ENCODE results near the gene GLIS2. TPM values are rescaled to one million over a fixed set of nuclear protein-coding genes. Genes with fewer than 3 reads are reported as not detected.

Gene GLIS2
- total RNA-seq, 1 donor from 2014 or later: 3.3 TPM

GRCh38 chr16:4350365-4350786, 34.5 kb downstream of the GLIS2 start:
- DNase-seq (ENCODE audit: low read depth): no peak

DNA sequence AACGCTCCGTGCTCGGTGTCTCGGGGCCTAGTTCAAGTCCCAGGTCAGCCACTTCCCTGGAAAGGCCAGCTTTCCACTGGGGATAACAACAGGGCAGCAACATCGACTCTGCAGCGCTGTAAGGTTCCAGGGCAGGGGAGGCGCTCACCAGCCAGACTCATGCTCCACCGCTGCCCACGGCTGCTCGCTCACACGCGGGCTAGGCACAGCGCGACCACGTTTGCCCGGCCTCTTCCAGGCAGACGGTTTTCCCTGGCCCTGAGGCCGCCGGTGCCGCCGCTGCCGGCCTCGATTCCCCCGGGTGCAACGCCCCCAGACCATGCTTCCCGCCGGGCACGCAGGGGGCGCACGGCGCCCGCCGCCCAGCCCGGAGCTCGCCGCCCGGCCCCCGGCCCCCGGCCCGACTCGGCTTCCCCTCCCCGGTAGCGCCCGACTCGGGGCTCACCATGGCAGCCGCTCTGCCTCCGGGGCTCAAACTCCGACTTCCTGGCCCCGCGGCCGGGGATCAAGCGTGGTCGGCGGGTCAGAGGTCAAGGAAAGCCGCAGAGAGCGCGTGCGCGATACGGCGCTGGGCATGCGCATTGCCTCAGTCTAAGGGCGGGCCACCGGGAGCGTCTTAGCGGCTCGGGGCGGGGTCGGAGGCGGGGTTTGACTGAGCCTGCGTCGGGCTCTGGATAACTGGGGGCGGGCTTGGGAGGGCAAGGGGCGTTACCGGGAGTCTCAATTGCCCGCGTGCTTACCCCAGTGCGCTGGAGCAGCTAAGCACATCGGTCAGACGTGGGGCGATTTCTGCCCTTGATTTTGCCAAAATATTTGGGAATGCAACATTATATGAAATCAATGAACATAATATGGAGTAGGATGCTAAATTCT, 35.2 kb downstream of the GLIS2 start, which contains the start of gene PAM16:
Gene PAM16 (minus strand): TSS at position 535 of the 873 bp plus-strand sequence. CDS start 87 bp downstream, at position 448.
- peak; percentile 95 for DNase-seq (ENCODE audit: low read depth)

DNA sequence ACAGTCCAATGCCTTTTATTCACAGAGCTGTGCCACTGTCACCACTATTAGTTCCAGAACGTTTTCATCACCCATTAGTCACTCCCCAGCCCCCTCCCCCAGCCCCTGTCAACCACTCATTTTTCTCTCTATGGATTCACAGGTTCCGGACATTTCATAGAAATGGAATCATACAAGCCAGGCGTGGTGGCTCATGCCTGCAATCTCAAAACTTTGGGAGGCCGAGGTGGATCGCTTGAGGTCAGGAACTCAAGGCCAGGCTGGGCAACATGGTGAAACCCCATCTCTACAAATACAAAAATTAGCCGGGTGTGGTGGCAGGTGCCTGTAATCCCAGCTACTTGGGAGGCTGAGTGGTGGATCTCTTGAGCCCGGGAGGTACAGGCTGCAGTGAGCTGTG, 36.0 kb downstream of the GLIS2 start:
- DNase-seq (ENCODE audit: low read depth): no peak

DNA sequence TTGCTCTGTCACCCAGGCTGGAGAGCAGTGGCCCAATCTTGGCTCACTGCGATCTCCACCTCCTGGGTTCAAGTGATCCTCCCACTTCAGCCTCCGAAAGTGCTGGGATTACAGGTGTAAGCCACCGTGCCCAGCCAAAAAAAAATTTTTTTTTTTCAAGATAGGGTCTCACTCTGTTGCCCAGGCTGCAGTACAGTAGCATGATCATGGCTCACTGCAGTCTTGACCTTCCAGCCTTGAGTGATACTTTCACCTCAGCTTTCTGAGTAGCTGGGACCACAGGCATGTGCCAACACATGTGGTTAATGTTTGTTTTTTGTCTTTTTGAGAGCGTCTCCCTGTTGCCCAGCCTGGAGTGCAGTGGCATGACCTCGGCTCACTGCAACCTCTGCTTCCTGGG, 37.0 kb downstream of the GLIS2 start:
- DNase-seq (ENCODE audit: low read depth): no peak

DNA sequence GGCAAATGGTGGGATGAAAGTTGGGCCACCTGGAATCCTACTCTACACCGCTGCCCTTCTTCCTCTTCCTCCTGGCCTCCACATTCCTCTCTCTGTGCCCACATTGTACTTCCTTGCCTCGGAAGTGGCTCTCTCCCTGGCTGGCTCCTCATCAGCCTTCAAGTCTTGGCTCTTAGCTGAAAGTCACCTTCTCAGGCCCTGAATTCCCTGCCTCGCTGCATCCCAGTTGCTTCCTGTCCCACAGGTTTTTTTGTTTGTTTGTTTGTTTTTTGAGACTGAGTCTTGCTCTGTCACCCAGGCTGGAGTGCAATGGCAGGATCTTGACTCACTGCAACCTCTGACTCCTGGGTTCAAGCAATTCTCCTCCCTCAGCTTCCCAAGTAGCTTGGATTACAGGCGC, 37.8 kb downstream of the GLIS2 start:
- no peak for DNase-seq (ENCODE audit: low read depth)

DNA sequence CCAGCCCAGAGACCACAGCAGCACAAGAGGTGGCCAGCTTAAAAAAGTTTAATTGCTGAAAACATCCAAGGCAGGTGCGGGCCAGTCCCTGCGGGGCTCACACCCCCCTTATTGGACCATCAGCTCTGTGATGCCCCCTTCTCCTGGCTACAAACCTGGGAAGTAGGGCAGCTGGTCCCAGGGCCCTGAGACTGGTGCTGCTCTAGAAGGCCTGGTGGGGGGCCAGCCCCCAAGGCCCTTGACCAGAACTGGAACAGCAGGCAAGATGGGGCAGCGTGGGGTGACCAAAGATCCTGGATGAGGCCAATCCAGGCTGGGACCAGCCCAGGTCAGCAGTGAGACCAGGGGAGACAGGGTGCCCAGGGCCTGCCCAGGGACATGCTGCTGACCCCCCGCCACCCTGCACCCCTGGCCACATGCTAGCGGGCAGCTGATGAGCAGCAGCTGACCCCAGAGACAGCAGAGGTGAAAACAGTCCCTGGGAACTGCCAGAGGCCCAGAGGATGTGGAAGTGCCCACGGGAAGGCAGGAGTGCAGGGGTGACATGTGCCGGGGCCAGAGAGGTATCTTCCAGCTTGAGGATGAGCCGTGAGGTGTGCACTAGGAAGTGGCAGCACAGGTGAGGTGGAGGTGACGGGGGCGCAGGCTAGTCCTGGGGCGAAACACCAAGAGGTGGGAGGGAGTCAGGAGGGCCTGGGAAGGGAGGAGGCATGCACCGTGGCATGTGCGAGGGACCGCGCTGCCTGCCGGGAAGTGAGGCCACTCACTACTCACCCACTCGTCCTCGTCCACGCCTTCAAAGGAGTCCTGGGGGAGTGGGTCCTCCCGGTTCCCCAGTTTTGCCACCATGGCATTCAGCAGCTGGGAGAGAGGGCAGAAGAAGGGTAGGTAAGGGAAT, 38.9 kb downstream of the GLIS2 start:
- DNase-seq (ENCODE audit: low read depth): no peak

DNA sequence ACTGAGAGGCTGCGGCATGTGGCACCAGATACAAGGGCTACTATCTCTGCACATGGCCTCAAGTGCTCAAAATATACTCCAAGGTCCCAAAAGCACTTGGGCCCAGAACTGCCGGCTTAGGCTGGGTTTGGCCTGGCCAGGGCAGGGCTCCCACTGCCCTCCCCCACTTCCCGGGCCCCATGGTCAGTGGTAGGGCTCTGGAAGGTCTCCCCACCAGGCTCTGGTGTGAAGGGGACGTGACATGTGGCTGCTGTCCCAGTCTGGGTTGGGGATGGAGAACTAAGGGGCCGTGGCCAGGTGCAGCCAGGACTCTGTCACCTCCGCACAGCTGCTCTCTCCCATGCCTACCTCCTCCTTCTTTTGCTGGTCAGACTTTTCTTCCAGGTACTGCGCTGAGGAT, 41.0 kb downstream of the GLIS2 start:
- DNase-seq (ENCODE audit: low read depth): no peak

GRCh38 chr16:4358236-4358635, 42.4 kb downstream of the GLIS2 start:
- DNase-seq (ENCODE audit: low read depth): no peak

DNA sequence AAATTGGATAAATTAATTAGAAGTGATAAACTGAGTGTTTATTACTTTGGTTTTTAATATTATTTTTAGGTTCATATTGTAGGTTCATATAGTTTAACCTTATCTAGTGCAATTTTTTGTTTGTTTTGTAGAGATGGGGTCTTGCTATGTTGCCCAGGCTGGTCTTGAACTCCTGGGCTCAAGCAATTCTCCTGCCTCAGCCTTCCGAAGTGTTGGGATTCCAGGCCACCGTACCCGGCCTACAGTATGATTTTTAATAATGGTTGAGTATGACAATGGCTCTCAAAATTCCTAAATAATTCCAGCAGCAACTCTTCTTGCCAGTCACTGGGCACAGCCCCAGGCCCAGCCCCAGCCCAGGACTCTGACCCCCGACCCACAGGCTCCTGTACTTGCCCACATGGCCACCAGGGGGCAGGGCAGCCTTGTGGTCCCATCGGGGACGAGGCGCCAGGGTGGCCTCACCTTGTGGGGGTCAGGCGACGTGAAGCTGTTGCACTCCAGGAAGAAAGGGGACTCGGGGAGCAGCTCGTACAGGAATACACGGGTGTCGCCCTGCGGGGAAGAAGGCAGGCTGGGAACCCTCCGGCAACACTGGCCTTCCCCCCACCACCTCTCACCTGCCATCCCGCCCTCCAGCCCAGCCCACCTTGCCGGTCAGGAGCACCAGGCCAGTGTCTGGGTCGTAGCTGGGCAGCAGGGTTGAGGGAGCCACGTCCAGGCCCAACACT, 43.1 kb downstream of the GLIS2 start:
- no peak for DNase-seq (ENCODE audit: low read depth)

DNA sequence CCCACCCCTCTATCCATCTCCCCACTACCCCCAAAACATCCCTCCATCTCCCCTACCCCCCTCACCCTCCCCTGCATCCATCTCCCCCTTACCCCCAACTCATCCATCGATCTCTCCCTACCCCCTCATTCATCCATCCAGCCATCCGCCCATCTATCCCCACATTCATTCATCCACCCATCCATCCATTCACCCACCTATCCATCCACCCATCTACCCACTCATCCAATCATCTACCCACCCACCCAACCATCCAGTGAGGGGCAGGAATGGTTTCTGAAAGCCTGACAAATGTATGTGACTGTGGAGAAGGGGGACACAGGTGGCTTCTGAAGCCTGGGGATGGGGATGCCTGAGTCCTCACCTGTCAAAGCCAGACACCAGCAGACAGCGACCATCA, 44.0 kb downstream of the GLIS2 start:
- no peak for DNase-seq (ENCODE audit: low read depth)

DNA sequence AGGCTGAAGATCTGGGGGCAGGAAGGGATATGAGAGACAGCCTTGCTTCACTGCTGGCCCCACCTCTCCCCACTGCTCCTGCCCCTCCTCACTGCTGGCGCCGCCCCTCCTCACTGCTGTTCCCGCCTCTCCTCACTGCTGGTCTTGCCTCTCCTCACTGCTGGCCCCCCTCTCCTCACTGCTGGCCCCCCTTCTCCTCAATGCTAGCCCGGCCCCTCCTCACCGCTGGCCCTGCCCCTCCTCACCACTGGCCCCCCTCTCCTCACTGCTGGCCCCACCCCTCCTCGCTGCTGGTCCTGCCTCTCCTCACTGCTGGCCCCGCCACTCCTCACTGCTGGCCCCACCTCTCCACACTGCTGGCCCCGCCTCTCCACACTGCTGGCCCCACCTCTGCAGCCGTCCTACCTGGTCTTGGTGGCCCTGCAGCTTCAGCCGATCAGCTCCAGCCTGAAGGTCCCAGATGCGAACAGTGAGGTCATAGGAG, 44.7 kb downstream of the GLIS2 start:
- no peak for DNase-seq (ENCODE audit: low read depth)

DNA sequence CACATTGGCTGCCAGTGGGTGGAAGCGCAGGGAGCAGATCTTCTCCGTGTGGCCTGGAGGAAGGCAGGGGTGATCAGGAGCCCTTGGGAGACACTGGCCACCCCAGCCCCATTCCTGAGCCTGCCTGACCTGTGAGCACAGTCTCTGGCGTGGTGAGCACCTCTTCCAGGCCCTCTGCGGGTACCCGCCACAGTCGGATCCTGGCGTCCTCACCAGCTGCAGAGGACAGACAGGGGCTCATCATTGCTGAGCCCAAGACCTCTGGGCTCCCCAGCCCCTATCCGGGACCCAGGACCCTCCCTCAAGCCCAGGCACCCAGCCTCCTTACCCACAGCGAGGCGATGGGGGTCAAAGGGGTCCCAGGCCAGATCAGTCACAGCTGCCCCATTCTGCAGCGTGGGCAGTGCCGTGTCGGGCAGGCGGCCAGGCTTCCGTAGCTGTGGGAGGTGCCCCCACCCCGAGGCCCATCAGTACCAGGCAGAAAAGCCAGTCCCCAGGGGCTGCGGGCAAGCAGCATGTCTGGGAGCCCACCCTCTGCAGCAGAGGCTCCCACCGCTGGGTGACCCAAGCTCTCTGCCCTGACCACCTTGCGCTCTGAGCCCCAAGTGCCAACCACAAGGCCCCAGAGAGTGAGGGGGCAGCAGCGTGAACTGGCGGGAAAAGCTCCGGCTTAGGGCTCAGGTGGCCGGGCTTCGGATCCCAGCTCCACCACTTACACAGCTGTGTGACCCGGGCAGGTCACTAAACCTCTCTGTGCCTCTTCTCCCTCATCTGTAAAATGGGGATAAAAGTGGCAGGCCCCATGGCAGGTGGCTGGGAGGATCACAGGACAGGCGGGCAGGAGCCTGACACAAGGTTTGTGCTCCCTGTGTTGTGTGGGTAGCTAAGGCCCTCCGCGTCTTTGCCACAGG, 45.4 kb downstream of the GLIS2 start:
- DNase-seq (ENCODE audit: low read depth): no peak

- DNase-seq (ENCODE audit: low read depth): no peak
These were observed 46.1 kb downstream of the GLIS2 start for GRCh38 chr16:4361944-4362311.

GRCh38 chr16:4362476-4363135, 46.7 kb downstream of the GLIS2 start:
- no peak for DNase-seq (ENCODE audit: low read depth)

DNA sequence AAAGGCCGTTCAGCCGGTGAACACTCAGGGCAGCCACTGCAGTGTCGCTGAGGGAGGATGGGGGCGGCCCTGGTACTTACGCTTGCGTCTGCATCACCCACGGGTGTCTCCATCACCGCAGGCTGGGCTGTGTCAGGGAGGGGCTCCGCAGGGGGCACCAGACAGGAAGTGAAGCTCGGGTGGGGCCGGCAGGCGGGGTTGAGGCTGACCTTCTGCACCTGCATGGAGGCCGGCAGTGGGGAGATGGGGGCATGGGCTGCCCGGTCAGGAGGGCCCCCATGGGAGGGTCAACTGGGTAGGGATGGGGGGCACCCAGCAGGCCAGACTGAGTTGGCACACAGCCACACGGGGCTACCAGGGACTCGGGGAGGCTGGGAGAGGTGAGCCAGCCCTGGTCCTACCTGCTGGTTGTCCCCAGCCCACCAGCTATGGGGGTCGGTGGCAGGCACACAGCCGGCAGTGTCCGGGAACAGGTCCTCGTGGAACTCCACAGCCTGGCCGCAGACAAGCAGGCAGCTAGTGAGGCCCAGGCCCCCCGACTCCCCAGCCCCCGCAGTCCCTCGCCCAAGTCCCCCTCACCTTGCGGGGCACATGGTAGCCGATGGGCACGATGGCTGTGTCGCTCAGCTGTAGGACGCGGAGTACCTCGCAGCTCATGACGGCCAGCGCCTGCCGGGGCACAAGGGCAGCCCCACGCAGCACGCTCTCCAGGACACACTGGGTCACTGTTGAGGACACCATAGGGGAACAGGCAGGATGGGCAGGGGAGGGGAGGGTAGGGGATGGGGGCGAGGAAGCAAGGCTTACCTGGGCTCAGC, 48.5 kb downstream of the GLIS2 start:
- DNase-seq (ENCODE audit: low read depth): no peak

GRCh38 chr16:4365014-4365406, 49.1 kb downstream of the GLIS2 start:
- DNase-seq (ENCODE audit: low read depth): no peak

DNA sequence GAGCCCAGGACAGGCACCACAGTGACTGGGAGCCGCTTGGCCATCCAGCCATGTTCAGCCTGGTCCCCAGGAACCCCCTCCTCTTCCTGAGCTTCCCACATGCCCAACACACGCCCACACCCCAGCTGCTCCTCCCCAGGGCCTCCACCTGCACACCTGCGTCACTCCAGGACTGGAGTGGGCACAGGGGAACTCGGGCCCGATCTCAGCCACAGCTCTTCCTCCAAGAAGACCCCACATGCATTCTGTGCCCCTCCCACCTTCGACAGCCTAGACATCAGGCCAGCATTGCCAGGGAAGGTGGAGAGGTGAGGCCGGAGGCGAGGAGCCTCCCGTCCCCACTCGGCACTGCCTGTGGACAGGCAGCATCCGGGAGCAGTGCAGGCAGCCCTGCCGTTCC, 49.7 kb downstream of the GLIS2 start:
- DNase-seq (ENCODE audit: low read depth): no peak

- DNase-seq (ENCODE audit: low read depth): no peak
These were observed 50.1 kb downstream of the GLIS2 start for GRCh38 chr16:4366016-4366415.

GRCh38 chr16:4367393-4367856, 51.6 kb downstream of the GLIS2 start:
- DNase-seq (ENCODE audit: low read depth): no peak

Data from myocyte (in vitro differentiated cells).